Choroid plexus epithelial cell (primary cell): ENCODE data around the gene GPR35.

Source experiments
- DNase-seq: peaks from one replicate; pipeline ENCODE4 v3.0.0-alpha.2; 2010; ENCODE audit warnings: low read depth
- H3K4me3 ChIP-seq: 2 replicates; pipeline ENCODE4 v1.5.1; 2011; ENCODE audit warnings: low read depth, mild to moderate bottlenecking, control low read depth, low read length, moderate library complexity
- TF ChIP-seq, protein P1 (sequence below): conservative IDR thresholded peaks from 2 replicates; pipeline ENCODE4 v1.5.1; 2011; ENCODE audit warnings: low read depth, mild to moderate bottlenecking, control low read depth, inconsistent platforms, low read length, moderate library complexity

GPR35 gene, protein sequence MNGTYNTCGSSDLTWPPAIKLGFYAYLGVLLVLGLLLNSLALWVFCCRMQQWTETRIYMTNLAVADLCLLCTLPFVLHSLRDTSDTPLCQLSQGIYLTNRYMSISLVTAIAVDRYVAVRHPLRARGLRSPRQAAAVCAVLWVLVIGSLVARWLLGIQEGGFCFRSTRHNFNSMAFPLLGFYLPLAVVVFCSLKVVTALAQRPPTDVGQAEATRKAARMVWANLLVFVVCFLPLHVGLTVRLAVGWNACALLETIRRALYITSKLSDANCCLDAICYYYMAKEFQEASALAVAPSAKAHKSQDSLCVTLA

DNA sequence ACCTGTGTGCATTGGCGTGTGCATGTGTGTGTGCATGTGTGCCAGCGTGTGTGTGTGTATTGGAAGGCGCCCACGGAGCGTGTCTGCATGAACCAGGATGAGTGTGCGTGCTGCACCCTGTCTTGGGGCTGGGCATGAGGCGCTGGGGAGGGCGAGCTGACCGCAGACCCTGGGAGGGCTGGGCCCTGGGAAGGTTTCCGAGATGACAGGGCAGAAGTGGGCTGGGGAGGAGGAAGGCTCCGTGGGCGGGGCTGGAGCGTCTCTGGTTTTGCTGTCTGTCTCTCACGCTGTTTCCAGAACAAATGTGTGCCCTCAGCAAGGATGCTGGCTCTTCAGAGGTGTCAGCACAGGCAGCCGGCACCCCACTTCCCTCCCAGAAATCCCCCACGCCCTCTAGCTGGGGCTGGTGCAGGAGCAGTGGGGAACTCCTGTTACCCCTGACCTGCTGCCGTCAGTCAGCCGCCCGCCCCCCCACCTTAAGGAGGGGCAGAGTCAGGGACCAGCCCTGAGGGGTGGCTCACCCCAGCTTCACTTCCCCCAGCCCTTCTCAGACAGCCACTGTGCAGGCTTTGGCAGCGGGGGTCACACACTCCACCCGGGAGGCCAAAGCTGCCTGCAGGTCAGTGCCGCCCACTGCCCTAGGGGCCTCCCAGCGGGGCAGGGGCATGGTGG, at the start of gene GPR35:
TSS of gene GPR35 (plus strand) at position 531 of the 672 bp plus-strand sequence. CDS start 4,473 bp downstream, outside the sequence.
- DNase-seq: peak; percentile 63
- no peak within 1 kb of the TSS for H3K4me3 ChIP-seq
- TF ChIP-seq, protein P1, sequence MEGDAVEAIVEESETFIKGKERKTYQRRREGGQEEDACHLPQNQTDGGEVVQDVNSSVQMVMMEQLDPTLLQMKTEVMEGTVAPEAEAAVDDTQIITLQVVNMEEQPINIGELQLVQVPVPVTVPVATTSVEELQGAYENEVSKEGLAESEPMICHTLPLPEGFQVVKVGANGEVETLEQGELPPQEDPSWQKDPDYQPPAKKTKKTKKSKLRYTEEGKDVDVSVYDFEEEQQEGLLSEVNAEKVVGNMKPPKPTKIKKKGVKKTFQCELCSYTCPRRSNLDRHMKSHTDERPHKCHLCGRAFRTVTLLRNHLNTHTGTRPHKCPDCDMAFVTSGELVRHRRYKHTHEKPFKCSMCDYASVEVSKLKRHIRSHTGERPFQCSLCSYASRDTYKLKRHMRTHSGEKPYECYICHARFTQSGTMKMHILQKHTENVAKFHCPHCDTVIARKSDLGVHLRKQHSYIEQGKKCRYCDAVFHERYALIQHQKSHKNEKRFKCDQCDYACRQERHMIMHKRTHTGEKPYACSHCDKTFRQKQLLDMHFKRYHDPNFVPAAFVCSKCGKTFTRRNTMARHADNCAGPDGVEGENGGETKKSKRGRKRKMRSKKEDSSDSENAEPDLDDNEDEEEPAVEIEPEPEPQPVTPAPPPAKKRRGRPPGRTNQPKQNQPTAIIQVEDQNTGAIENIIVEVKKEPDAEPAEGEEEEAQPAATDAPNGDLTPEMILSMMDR: no peak

GRCh38 chr2:240576036-240576435, 49.2 kb upstream of the GPR35 start:
- no peak overlapping the region for H3K4me3 ChIP-seq
- no peak for DNase-seq
- TF ChIP-seq, protein P1: no peak

- DNase-seq: no peak
- no peak overlapping the region for H3K4me3 ChIP-seq
- TF ChIP-seq, protein P1: no peak
These were observed 48.7 kb upstream of the GPR35 start for GRCh38 chr2:240576436-240577205.

- TF ChIP-seq, protein P1: no peak
- DNase-seq: no peak
- no peak overlapping the region for H3K4me3 ChIP-seq
These were observed 47.8 kb upstream of the GPR35 start for GRCh38 chr2:240577281-240578109.

DNA sequence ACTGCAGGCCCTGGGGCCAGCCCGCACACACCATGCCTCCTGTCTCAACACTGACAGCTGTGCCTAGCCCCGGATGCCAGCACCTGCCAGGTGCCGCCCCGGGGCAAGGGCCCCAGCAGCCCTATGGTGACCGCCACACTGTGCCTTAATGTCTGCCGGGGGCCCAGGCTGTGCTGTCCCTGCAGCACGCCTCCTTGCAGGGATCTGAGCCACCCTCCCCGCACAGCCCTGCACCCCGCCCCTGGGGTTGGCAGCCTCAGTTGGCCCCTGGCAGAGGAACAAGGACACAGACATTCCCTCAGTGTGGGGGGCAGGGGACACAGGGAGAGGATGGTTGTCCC, 47.2 kb upstream of the GPR35 start:
- TF ChIP-seq, protein P1: no peak
- no peak overlapping the region for H3K4me3 ChIP-seq
- DNase-seq: no peak

- TF ChIP-seq, protein P1: no peak
- DNase-seq: no peak
- H3K4me3 ChIP-seq: no peak overlapping the region
These were observed 46.8 kb upstream of the GPR35 start for GRCh38 chr2:240578488-240578887.
